OCI-M1 (cell line): ENCODE measurements around the gene CACNA2D1.
A peak's percentile ranks its signal among the peaks of the same experiment; 100 is the strongest.

Experiments
- DNase-seq: peaks from one replicate; lab custom pipeline; 2025; lab: John Stamatoyannopoulos, UW

Gene CACNA2D1

DNA sequence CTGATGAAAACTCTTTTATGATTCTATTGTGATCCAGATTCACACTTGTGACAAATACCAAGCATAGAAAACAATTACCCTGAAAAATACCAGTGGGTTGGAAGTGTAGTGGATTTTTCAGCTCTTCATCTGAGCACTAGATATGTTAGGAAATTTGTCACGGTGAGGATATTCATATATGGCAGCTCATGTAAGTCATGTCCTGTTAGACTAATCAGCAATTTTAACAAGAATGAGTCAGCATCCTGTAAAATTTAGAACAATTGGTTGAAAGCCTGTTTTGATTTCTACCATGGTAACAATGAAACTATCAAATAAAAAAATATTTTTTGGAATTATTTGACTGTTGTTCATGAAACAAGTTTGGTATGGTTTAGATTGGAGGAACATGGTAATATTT lies 334.3 kb downstream of the CACNA2D1 start:
- DNase-seq: peak; percentile 46

DNA sequence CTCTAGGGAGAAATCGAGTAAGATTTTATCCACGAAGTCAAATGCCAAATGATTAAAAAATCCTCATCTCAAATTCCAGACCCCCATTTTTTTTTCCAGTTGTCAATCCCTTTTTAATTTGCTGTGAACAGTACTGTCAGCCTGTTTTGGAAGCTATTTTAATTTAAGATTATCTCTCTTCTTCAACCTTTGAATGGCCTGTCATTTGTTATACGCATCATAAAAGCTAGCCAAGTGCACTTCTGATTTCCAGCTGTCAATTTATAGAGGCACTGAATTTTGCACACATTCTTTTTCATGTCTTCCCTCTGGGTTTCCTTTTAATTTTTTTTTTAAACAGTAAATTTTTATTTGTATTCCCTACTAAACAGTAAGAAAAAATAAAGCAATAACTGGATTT lies 337.4 kb downstream of the CACNA2D1 start:
- no peak for DNase-seq

DNA sequence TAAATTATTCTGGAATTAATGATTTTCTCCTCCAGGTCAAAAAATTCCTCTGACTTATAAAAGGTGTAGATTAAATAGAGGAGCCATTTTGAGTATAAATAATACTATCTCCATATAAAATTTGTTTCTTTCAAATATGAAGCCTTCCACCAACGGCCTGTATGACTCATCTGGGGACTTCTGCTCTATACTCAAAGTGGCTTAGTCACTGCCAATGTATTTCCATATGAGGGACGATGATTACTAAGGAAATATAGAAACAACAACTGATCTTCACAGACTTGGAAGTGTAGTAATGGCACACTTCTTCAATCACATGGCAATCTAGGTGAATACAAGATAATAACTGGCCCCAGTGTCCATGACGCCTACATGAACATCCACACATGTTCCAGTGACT lies 338.1 kb downstream of the CACNA2D1 start:
- peak; percentile 83 for DNase-seq

DNA sequence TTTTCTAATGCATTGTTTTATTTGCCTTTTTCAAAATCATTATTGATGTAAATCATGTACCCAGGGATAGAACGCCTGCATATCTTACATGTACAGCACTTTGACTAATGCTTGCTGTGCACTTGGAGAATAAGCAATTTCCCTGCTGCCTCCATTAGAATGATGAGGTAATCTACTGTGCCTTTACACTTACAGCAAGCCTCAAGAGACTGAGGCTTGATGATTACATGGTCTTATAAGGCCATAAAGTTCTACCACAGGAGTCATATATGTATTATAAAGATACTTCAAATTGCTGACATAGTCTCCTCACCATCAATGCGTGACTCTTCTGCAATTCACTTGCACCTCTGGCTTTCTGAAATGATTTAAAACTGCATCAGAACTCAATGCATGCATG lies 345.2 kb downstream of the CACNA2D1 start:
- DNase-seq: no peak

DNA sequence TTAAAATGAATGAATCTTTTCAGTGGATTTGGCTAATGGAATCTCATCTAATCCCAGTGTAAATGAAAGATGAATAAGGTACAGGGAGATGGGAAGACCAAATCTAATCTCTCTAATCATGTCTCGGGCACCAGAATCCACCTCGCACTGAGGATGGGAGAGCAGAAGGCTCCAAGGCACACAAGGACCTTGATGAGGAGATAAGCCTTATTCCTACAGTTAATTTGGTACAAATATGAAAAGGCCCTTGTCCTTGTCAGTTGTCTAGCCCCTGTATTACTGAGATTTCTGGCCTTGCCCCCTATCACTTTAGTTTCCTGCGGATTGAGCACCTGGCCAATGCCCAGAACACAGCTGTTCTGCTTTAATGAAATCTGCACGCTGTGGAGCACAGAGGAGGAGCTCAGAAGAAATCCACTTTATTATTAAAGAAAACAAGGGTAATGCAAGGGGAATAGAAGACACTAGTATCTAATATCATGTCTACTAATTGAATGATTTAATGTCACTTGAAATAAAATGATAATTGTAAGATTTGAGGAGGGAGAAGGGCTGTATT lies 352.4 kb downstream of the CACNA2D1 start:
- DNase-seq: no peak

DNA sequence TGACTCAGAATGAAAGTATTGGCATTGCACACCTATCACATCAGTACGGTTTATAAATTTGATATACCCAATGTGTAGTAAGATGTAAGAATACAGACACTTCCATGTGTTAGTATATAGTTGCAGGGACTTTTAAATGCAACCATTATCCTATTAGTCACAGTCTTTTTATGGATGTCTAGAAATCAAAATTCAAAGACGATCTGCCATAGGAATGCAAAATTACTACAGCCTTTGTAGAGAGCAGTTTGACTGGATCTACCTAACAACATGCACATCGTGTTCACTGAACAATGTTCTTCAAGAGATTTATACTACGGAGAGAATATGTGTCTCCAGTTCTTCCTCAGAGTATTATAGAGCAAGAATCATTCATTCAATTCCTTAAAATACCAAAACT lies 356.5 kb downstream of the CACNA2D1 start:
- DNase-seq: no peak

DNA sequence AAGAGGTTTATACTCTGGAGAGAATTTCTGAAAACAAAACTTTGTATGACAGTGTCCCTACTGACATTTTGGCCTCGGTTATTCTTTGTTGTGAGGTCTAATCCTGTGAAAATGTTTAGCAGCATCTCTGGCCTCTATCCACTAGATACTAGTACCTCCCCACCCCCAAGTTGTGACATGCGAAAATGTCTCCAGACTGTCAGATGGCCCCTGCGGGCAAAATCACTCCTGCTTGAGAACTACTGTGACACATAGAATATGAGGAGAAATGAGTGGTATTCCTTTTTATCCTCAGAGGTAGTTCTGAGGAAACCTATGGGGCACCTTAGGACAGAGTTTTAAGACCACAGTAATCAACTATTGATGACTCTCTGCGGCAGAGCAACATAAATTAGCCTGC lies 358.5 kb downstream of the CACNA2D1 start:
- DNase-seq: no peak

GRCh38 chr7:82081644-82082224 lies 361.8 kb downstream of the CACNA2D1 start:
- no peak for DNase-seq

- DNase-seq: no peak
Observed at GRCh38 chr7:82080254-82080927, 363.2 kb downstream of the CACNA2D1 start.

GRCh38 chr7:82079527-82079926 lies 364.1 kb downstream of the CACNA2D1 start:
- DNase-seq: no peak

- DNase-seq: no peak
Observed at GRCh38 chr7:82078807-82079206, 364.8 kb downstream of the CACNA2D1 start.

- no peak for DNase-seq
Observed at GRCh38 chr7:82071468-82071867, 372.1 kb downstream of the CACNA2D1 start.

GRCh38 chr7:82067628-82068264 lies 375.8 kb downstream of the CACNA2D1 start:
- DNase-seq: no peak

GRCh38 chr7:82057476-82057875 lies 386.1 kb downstream of the CACNA2D1 start:
- peak; percentile 61 for DNase-seq

- DNase-seq: no peak
Observed at GRCh38 chr7:82056282-82056681, 387.3 kb downstream of the CACNA2D1 start.

DNA sequence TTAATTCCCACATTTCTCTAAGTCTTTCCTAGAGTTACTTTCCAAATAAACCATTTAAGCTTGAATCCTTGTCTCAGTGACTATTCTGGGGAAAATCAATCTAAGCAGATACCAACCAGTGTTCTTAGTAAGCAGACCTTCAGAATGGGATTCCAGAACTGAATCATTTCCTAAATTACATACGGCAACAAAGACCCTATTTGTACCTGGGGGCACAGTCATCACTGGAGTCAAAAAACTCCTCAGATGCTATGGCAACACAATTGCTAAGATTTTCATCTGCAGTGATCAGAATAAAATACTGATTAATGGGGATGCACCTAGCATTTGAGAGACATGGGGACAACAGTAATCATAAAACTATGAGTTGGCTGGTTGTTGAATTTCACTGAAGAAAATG lies 389.0 kb downstream of the CACNA2D1 start:
- DNase-seq: no peak

GRCh38 chr7:82053453-82054032 lies 390.0 kb downstream of the CACNA2D1 start:
- DNase-seq: no peak

- DNase-seq: no peak
Observed at GRCh38 chr7:82051601-82052000, 392.0 kb downstream of the CACNA2D1 start.

GRCh38 chr7:82050792-82051191 lies 392.8 kb downstream of the CACNA2D1 start:
- DNase-seq: no peak

- DNase-seq: no peak
Observed at GRCh38 chr7:82049891-82050533, 393.6 kb downstream of the CACNA2D1 start.

- no peak for DNase-seq
Observed at GRCh38 chr7:82049442-82049841, 394.1 kb downstream of the CACNA2D1 start.

GRCh38 chr7:82044497-82045080 lies 399.0 kb downstream of the CACNA2D1 start:
- peak; percentile 80 for DNase-seq
